ENCODE measurements around the gene SLC22A7.

Gene SLC22A7

DNA sequence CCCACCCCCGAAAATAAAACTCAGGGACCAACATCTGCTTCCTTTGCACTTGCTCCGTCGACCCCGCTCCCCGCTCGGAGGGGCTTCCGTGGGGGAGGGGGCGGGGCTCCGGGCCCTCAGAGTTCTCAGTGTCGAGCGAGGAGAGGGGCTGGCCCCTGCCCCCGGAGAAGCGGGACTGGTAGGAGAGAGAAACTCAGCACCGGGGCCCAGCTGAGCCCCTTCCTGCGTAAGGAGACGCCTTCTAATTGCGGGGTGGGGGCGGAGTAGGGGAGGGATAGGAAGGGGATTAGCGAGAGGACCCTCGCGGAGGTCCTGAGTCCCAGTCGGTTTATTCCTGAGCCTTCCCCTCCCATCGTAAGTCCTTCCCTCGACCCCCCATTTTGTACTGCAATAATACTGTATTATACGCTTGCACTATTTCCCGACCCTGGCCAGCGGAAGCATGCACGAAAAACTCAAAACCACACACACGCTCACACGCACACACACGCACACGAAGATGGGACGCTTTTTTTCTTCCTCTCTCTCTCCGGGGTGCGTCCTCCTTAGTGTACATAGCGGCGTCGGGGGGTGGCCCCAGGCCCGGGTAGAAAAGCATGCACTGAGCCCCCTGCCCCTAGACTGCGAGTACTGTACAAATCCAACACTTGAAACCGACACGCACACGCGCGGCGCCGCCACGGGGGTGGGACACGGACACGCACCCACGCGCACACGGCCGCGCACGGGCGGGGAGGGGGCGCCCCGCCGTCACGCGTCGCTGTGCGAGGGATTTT, 22.1 kb upstream of the SLC22A7 start:
- Histone ChIP-seq H3K4me2 (ENCODE audit: low read depth, low read length, poor library complexity, severe bottlenecking) (peak overlapping the region; percentile 9), H3K9me2 (replicated peaks; ENCODE audit: insufficient read depth, low read length) (no peaks in the 10 kb centered on the region), H3K79me2 (ENCODE audit: insufficient read depth, low read length) (no peaks in the 10 kb centered on the region), H3K27me3 (ENCODE audit: low read length) (no peaks in the 10 kb centered on the region), H3K27ac (ENCODE audit: low read depth, low read length) (no peak overlapping the region), H2AFZ (ENCODE audit: low read depth, low read length, severe bottlenecking) (no peak overlapping the region), H3K36me3 (ENCODE audit: low read length) (no peaks in the 10 kb centered on the region), H3F3A (ENCODE audit: insufficient read depth) (no peaks in the 10 kb centered on the region), H3K4me3 (ENCODE audit: insufficient read depth, low read length, poor library complexity, severe bottlenecking) (no peak overlapping the region), H4K20me1 (ENCODE audit: low read depth, low read length) (no peaks in the 10 kb centered on the region), H3K9ac (ENCODE audit: low read length) (no peak overlapping the region), H3K9me3 (ENCODE audit: insufficient read depth, low read length) (no peaks in the 10 kb centered on the region)
- TF ChIP-seq EZH2phosphoT487 (conservative IDR thresholded peaks at IDR 0.05; ENCODE audit: low read length) (peak; percentile 99), CTCF (IDR thresholded peaks at IDR 0.05; ENCODE audit: insufficient read depth, low read length, poor library complexity, severe bottlenecking) (no peak)

DNA sequence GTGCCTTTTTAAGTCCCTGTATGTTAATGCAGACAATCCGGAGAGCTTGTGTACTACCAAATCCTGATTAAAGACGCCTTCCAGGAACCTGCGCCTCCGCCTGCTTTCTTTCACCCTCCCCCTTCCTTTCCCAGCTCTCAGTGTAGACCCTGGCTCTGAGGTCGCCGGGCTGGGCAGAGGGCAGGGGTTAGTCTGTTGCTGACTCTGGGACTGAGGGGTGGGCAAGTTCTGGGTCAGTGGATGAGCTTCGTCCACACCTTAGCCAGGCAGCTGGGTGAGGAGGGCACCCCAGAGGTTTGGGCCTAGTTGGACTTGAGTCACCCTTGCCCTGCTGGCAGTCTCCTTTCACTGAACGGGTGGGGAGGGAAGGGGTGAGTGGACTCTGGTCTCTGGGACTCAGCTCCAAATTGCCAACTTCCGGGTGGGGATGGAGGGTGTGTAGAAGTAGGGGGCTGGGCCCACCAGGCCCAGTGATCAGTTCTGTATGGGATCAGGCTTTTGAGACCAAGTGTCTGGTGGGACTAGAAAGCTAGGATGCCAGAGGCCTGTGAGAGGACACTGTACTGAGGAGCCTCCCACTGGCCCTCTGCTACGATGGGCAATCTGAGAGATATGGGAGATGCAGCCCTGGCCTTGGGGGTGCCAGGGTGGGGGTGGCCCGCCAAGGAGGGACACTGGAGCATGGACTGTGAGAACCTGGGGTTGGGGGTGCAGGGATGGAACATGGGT, 21.3 kb upstream of the SLC22A7 start:
- Histone ChIP-seq H3K27me3 (ENCODE audit: low read length) (no peaks in the 10 kb centered on the region), H3K9ac (ENCODE audit: low read length) (no peak overlapping the region)

DNA sequence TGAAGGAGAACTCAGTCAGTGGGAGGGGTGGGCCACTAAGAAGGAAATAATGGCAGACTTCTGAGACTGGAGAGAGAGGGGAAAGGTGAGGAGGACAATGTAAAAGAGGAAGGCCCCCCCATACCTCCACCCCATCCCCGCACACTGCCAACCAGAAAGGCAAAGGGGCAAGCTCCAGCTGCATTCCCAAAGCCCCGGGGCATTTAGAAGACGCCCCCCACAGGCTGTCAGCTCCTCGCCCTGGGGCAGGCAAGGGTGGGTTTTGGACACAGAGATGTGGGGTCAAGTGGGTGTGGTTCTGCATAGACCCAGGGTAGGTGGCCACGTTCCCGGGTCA, 20.8 kb upstream of the SLC22A7 start:
- Histone ChIP-seq H3K36me3 (ENCODE audit: low read length) (no peaks in the 10 kb centered on the region), H3F3A (ENCODE audit: insufficient read depth) (no peaks in the 10 kb centered on the region), H2AFZ (ENCODE audit: low read depth, low read length, severe bottlenecking) (no peak overlapping the region), H3K9me3 (ENCODE audit: insufficient read depth, low read length) (no peaks in the 10 kb centered on the region), H3K4me2 (ENCODE audit: low read depth, low read length, poor library complexity, severe bottlenecking) (no peak overlapping the region), H3K9me2 (replicated peaks; ENCODE audit: insufficient read depth, low read length) (no peaks in the 10 kb centered on the region), H3K79me2 (ENCODE audit: insufficient read depth, low read length) (no peaks in the 10 kb centered on the region), H3K9ac (ENCODE audit: low read length) (no peak overlapping the region), H3K4me3 (ENCODE audit: insufficient read depth, low read length, poor library complexity, severe bottlenecking) (no peak overlapping the region), H3K27ac (ENCODE audit: low read depth, low read length) (no peak overlapping the region), H3K27me3 (ENCODE audit: low read length) (no peaks in the 10 kb centered on the region), H4K20me1 (ENCODE audit: low read depth, low read length) (no peaks in the 10 kb centered on the region)
- TF ChIP-seq EZH2phosphoT487 (conservative IDR thresholded peaks at IDR 0.05; ENCODE audit: low read length) (no peak), CTCF (IDR thresholded peaks at IDR 0.05; ENCODE audit: insufficient read depth, low read length, poor library complexity, severe bottlenecking) (no peak)

More for the DNA sequence above, 21.3 kb upstream of the SLC22A7 start:
- H3K4me3 ChIP-seq (ENCODE audit: insufficient read depth, low read length, poor library complexity, severe bottlenecking) = no peak overlapping the region
- H3K9me3 ChIP-seq (ENCODE audit: insufficient read depth, low read length) = no peaks in the 10 kb centered on the region
- no peak overlapping the region for H3K4me2 ChIP-seq (ENCODE audit: low read depth, low read length, poor library complexity, severe bottlenecking)
- H3K9me2 ChIP-seq (replicated peaks; ENCODE audit: insufficient read depth, low read length) = no peaks in the 10 kb centered on the region
- H3F3A ChIP-seq (ENCODE audit: insufficient read depth) = no peaks in the 10 kb centered on the region
- TF ChIP-seq EZH2phosphoT487 (conservative IDR thresholded peaks at IDR 0.05; ENCODE audit: low read length) (no peak), CTCF (IDR thresholded peaks at IDR 0.05; ENCODE audit: insufficient read depth, low read length, poor library complexity, severe bottlenecking) (no peak)
- no peaks in the 10 kb centered on the region for H3K36me3 ChIP-seq (ENCODE audit: low read length)
- H4K20me1 ChIP-seq (ENCODE audit: low read depth, low read length) = no peaks in the 10 kb centered on the region
- H3K79me2 ChIP-seq (ENCODE audit: insufficient read depth, low read length) = no peaks in the 10 kb centered on the region
- no peak overlapping the region for H2AFZ ChIP-seq (ENCODE audit: low read depth, low read length, severe bottlenecking)
- no peak overlapping the region for H3K27ac ChIP-seq (ENCODE audit: low read depth, low read length)
